Brain microvascular endothelial cell (primary cell): ENCODE measurements around the gene OPALIN.

ENCODE experiments used
- DNase-seq: peaks from one replicate; pipeline ENCODE4 v3.0.0-alpha.2; 2020
- H3K27ac ChIP-seq: fragments of 250-450 bp; sonication (Bioruptor Pico); 2 replicates; pipeline ENCODE4 v1.5.1; 2020; ENCODE audit warnings: mild to moderate bottlenecking, moderate library complexity
- H3K27me3 ChIP-seq: fragments of 250-450 bp; sonication (Bioruptor Pico); replicated peaks from 2 replicates; pipeline ENCODE4 v1.5.1; 2020; ENCODE audit warnings: mild to moderate bottlenecking
- H3K36me3 ChIP-seq: fragments of 250-450 bp; sonication (Bioruptor Pico); replicated peaks from 2 replicates; pipeline ENCODE4 v1.5.1; 2020; ENCODE audit warnings: mild to moderate bottlenecking
- H3K4me3 ChIP-seq: 2 replicates; pipeline ENCODE4 v1.5.1; 2011; ENCODE audit warnings: low read depth, mild to moderate bottlenecking, control low read depth, low read length, moderate library complexity
- CTCF ChIP-seq: IDR thresholded peaks from 2 replicates; pipeline ENCODE4 v1.5.1; 2011; ENCODE audit warnings: low read depth, mild to moderate bottlenecking, moderate library complexity, low read length, control low read depth, inconsistent platforms; ENCODE audit errors: missing control alignments
- in situ Hi-C: cut with HindIII; loops from 2 replicates; pipeline ENCODE4 v1.10.0; 2017; ENCODE audit warnings: low sequenced_read_pairs, low pct_ligation_motif_present

OPALIN gene

GRCh38 chr10:96366508-96366907 is 7.7 kb upstream of the OPALIN start:
- no peak overlapping the region for H3K4me3 ChIP-seq
- no peaks in the 10 kb centered on the region for H3K36me3 ChIP-seq
- in situ Hi-C loops, result no loop called here
- H3K27me3 ChIP-seq, result no peaks in the 10 kb centered on the region
- DNase-seq, result no peak
- H3K27ac ChIP-seq, result no peak overlapping the region
- TF ChIP-seq CTCF, result no peak

GRCh38 chr10:96365571-96365970 is 6.8 kb upstream of the OPALIN start:
- Histone ChIP-seq H3K27me3 (no peaks in the 10 kb centered on the region), H3K27ac (no peak overlapping the region), H3K36me3 (no peaks in the 10 kb centered on the region), H3K4me3 (no peak overlapping the region)
- TF ChIP-seq CTCF, result no peak
- no peak for DNase-seq
- in situ Hi-C loops, result no loop called here

- no peak overlapping the region for H3K4me3 ChIP-seq
- no peaks in the 10 kb centered on the region for H3K27me3 ChIP-seq
- H3K27ac ChIP-seq, result no peak overlapping the region
- no peaks in the 10 kb centered on the region for H3K36me3 ChIP-seq
- DNase-seq, result no peak
- no peak for TF ChIP-seq CTCF
- in situ Hi-C loops, result no loop called here
Observed at GRCh38 chr10:96360766-96361165, 2.0 kb upstream of the OPALIN start.

- in situ Hi-C loops, result no loop called here
Observed at GRCh38 chr10:96360331-96360730, 1.5 kb upstream of the OPALIN start.

GRCh38 chr10:96359616-96360015 is 814 bp upstream of the OPALIN start:
- no peak overlapping the region for H3K27ac ChIP-seq
- no peaks in the 10 kb centered on the region for H3K27me3 ChIP-seq
- H3K4me3 ChIP-seq, result no peak overlapping the region
- DNase-seq, result no peak
- no peak for TF ChIP-seq CTCF
- in situ Hi-C loops, result no loop called here
- H3K36me3 ChIP-seq, result no peaks in the 10 kb centered on the region

More at GRCh38 chr10:96360331-96360730, 1.5 kb upstream of the OPALIN start:
- no peaks in the 10 kb centered on the region for H3K27me3 ChIP-seq
- TF ChIP-seq CTCF, result no peak
- H3K27ac ChIP-seq, result no peak overlapping the region
- no peaks in the 10 kb centered on the region for H3K36me3 ChIP-seq
- DNase-seq, result no peak
- H3K4me3 ChIP-seq, result no peak overlapping the region

- Histone ChIP-seq H3K36me3 (no peaks in the 10 kb centered on the region), H3K27ac (no peak overlapping the region), H3K27me3 (no peaks in the 10 kb centered on the region), H3K4me3 (no peak overlapping the region)
- TF ChIP-seq CTCF, result no peak
- no peak for DNase-seq
- in situ Hi-C loops, result no loop called here
Observed at GRCh38 chr10:96357038-96357620, 1.7 kb downstream of the OPALIN start.
